ENCODE measurements around the gene TRABD2B. TPM values are rescaled to one million over a fixed set of nuclear protein-coding genes. Genes with fewer than 3 reads are reported as not detected.
A peak's percentile ranks its signal among the peaks of the same experiment; 100 is the strongest.

Gene TRABD2B
- total and polyA plus RNA-seq, 2 of the 4 experiments (the other 2 are of a cell fraction): not detected

DNA sequence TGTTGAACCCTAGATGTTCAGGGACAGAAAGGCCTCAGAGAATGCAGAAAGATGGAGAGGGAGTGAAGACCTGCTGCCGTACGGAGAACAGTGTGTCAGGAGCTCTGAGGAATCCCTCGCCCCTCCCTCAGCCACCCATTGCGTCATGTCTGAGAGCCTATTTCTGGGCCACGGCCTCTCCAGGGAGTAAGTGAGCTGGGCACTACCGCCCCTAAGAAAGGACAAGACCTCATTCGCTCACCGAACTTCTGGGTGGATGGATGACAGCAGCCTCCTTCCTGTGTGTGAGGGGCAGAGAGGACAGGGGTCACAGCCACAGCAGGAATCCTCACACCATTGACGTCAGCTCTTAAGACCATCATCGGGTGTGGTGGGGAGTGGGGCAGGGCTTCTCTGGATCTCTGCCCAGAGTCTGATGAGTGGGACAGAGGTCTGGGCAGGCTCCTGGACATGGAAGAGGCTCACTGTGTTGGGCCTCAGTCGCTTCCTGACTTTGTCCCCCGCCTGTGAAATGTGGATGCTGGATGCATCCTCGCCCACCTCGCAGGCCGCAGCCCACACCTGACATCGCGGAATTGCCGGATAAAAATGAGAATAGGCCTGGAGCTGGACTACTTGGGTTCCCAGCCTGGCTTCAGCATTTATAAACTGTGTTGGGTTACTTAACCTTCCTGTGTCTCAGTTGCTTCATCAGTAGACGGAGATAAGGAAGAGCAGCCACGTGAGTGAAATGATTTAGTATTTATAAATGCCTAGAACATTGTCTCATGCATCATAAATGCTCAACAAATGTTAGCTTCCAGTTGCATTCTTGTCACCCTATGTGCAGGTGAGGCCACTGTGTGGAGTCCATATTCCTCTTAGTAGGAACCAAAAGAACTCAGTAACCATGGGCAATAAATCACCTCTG lies 238.6 kb downstream of the TRABD2B start:
- 81% methylated on average over 3 of the region's 20 CpGs; no CpG with 5 or more reads in 1 of the 2 experiments for WGBS, 2 experiments (ENCODE audit: extremely low coverage in 2 of 2, insufficient read length in 1 of 2)
- H2BK20ac ChIP-seq (ENCODE audit: low read depth, low read length): no peak overlapping the region
- H3K27me3 ChIP-seq (ENCODE audit: control insufficient read depth, insufficient read depth, low read length): peaks cover 5% of the 10 kb centered on the region; the same call in 1 of the 2 replicates
- H3K9me3 ChIP-seq (ENCODE audit: control insufficient read depth, insufficient read depth, low read length): no peaks in the 10 kb centered on the region
- DNase-seq (no peak), ATAC-seq (ENCODE audit: low read depth) (no peak)
- no peak overlapping the region for H2BK15ac ChIP-seq (ENCODE audit: low read depth, low read length)
- BruUV-seq (replicated peaks): no TSS peak
- no peak overlapping the region for H3K14ac ChIP-seq (replicated peaks; ENCODE audit: low read depth, low read length)
- H3K23ac ChIP-seq (ENCODE audit: low read depth, low read length): no peak overlapping the region
- intact Hi-C loops (cut with micrococcal nuclease): no loop called here
- in situ Hi-C loops (cut with MboI; ENCODE audit: low sequenced_read_pairs): no loop called here
- H2BK120ac ChIP-seq (ENCODE audit: low read depth, low read length): no peak overlapping the region
- no peak overlapping the region for H3K4me3 ChIP-seq (ENCODE audit: insufficient read depth, low read depth, low read length)
- no peak overlapping the region for H3K9ac ChIP-seq (ENCODE audit: low read depth, low read length)
- H4K91ac ChIP-seq (ENCODE audit: insufficient read depth, low read depth, low read length): no peak overlapping the region
- no peak overlapping the region for H2BK5ac ChIP-seq (ENCODE audit: low read depth, low read length, poor library complexity, severe bottlenecking)
- H3K36me3 ChIP-seq (ENCODE audit: control insufficient read depth, insufficient read depth, low read length): no peaks in the 10 kb centered on the region
- no peaks in the 10 kb centered on the region for H4K20me1 ChIP-seq (ENCODE audit: insufficient read depth, low read length)
- no peak overlapping the region for H2AK9ac ChIP-seq (replicated peaks; ENCODE audit: low read depth, low read length, poor library complexity)
- H3K27ac ChIP-seq (ENCODE audit: insufficient read depth, low read length): no peak overlapping the region
- H3K4ac ChIP-seq (ENCODE audit: low read depth, low read length): no peak overlapping the region
- no peak overlapping the region for H3K56ac ChIP-seq (ENCODE audit: extremely low read depth, insufficient read depth, low read length)
- no peaks in the 10 kb centered on the region for H3K4me1 ChIP-seq (ENCODE audit: control insufficient read depth, insufficient read depth, low read length)
- peak overlapping the region; percentile 18 for H2AFZ ChIP-seq (replicated peaks; ENCODE audit: low read length, poor library complexity)
- H2AK5ac ChIP-seq (ENCODE audit: low read depth, low read length): no peak overlapping the region
- H3K79me1 ChIP-seq (ENCODE audit: low read depth in 1 of 2, low read length in 2 of 2): no peaks in the 10 kb centered on the region
- dilution Hi-C loops (cut with HindIII; ENCODE audit: low sequenced_read_pairs, unreplicated experiment): no loop called here
- no peak overlapping the region for H4K8ac ChIP-seq (ENCODE audit: low read depth in 2 of 2, low read length in 2 of 2)
- no peak for TF ChIP-seq RFX5 (IDR thresholded peaks at IDR 0.05; ENCODE audit: low read depth, low read length)
- TF ChIP-seq RCOR1 (IDR thresholded peaks at IDR 0.05; ENCODE audit: insufficient replicate concordance, low read length): no peak
- H3K9me1 ChIP-seq (ENCODE audit: insufficient read depth, low read length): no peaks in the 10 kb centered on the region
- no peak overlapping the region for H3K18ac ChIP-seq (ENCODE audit: low read depth, low read length)
- POLR2A ChIA-PET (ENCODE audit: unreplicated experiment): no interaction called here
- no peak overlapping the region for H3K4me2 ChIP-seq (ENCODE audit: low read depth, low read length)
- no peak overlapping the region for H4K5ac ChIP-seq (ENCODE audit: low read depth, low read length)
- CTCF ChIA-PET: no interaction called here
